Caco-2 (cell line): ENCODE data around the gene GH2. TPM values are rescaled to one million over a fixed set of nuclear protein-coding genes. Genes with fewer than 3 reads are reported as not detected.

Experiments
- BruUV-seq: library from RNA; stranded (reverse); fragments of 400-500 nt; replicated peaks from 2 replicates; lab custom pipeline; 2021; lab: Mats Ljungman, UMichigan
- CTCF ChIA-PET: fragments of 300-600 bp; sonication (Branson Sonifier 250); formaldehyde crosslinking; loops from one replicate; lab custom pipeline; 2022; ENCODE audit warnings: antibody characterized with exemption; lab: Charles Lee
- POLR2A ChIA-PET: fragments of 300-600 bp; sonication (Branson Sonifier 250); formaldehyde crosslinking; loops from one replicate; lab custom pipeline; 2022; ENCODE audit warnings: antibody characterized with exemption; lab: Charles Lee
- DNase-seq, 2 experiments: peaks; one replicate each; pipeline versions ENCODE4 v3.0.0 to v3.0.0-alpha.2; 2020 to 2022
- H3K27me3 ChIP-seq: replicated peaks from 2 replicates; pipeline ENCODE4 v1.6.0; 2011; ENCODE audit warnings: low read length; ENCODE audit not compliant: control insufficient read depth, insufficient read depth
- H3K36me3 ChIP-seq: 2 replicates; pipeline ENCODE4 v1.5.1; 2011; ENCODE audit warnings: low read length; ENCODE audit not compliant: control insufficient read depth, insufficient read depth
- H3K4me1 ChIP-seq: fragments of 250-450 bp; sonication (Bioruptor Pico); 2 replicates; pipeline ENCODE4 v1.5.1; 2020; ENCODE audit warnings: mild to moderate bottlenecking
- H3K4me3 ChIP-seq: 2 replicates; pipeline ENCODE4 v1.5.1; 2011; ENCODE audit warnings: low read depth, mild to moderate bottlenecking, control low read depth, low read length
- H3K9me3 ChIP-seq: fragments of 250-450 bp; sonication (Bioruptor Pico); 2 replicates; pipeline ENCODE4 v1.5.1; 2020; ENCODE audit warnings: mild to moderate bottlenecking, moderate library complexity
- H3K27ac Mint-ChIP-seq: one replicate; pipeline ENCODE4 v1.8.0; 2022; ENCODE audit warnings: mixed read lengths; ENCODE audit not compliant: unreplicated experiment
- H3K27me3 Mint-ChIP-seq: one replicate; pipeline ENCODE4 v1.8.0; 2022; ENCODE audit warnings: mixed read lengths; ENCODE audit not compliant: insufficient read depth, unreplicated experiment
- H3K36me3 Mint-ChIP-seq: one replicate; pipeline ENCODE4 v1.8.0; 2022; ENCODE audit warnings: mild to moderate bottlenecking, mixed read lengths; ENCODE audit not compliant: insufficient read depth, unreplicated experiment
- H3K4me1 Mint-ChIP-seq: one replicate; pipeline ENCODE4 v1.8.0; 2022; ENCODE audit warnings: low read depth, mixed read lengths; ENCODE audit not compliant: unreplicated experiment
- H3K4me3 Mint-ChIP-seq: one replicate; pipeline ENCODE4 v1.8.0; 2022; ENCODE audit warnings: mild to moderate bottlenecking, moderate library complexity, mixed read lengths; ENCODE audit not compliant: unreplicated experiment
- H3K9me3 Mint-ChIP-seq: one replicate; pipeline ENCODE4 v1.8.0; 2022; ENCODE audit warnings: mixed read lengths; ENCODE audit not compliant: unreplicated experiment
- intact Hi-C: fragments of 100-400 bp; cut with micrococcal nuclease; formaldehyde crosslinking; loops from one replicate; pipeline ENCODE4 v1.10.0; 2022; ENCODE audit not compliant: unreplicated experiment
- total RNA-seq: library from RNA; stranded (reverse); gene quantifications from 2 replicates; pipeline ENCODE4 v1.2.3, GENCODE V29; 2022
- TF ChIP-seq, protein P1 (sequence below), 2 experiments: fragments of 200-600 bp in 1 of 2; IDR thresholded peaks; 1 replicate in 1 of 2; 2 replicates in 1 of 2; pipeline versions ENCODE4 v1.5.1 to v1.8.0; 2011 to 2022; ENCODE audit warnings: antibody characterized with exemption in 1 of 2, control low read depth in 1 of 2, inconsistent platforms in 1 of 2, low read depth in 1 of 2, low read length in 1 of 2, mild to moderate bottlenecking in 1 of 2, moderate library complexity in 1 of 2; ENCODE audit not compliant: insufficient read depth in 1 of 2, severe bottlenecking in 1 of 2, unreplicated experiment in 1 of 2

The GH2 gene
- total RNA-seq, 1 experiment from 2014 or later, result not detected

DNA sequence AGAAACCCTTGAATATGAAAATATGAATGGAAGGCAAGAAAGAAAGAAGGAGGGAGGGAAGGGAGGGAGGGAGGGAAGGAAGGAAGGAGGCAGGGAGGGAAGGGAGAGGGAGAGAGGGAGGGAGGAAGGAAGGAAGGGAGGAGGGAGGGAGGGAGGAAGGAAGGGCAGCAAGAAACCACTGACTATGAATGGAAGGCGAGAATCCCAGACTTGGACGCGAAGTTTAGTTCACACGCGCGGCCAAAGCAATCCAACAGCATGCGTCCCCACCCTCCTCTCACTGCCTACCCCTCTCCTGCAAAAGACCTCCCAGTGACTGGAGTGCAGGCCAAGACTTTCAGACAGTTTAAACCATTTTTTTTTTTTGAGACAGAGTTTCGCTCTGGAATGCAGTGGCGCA, 31.3 kb downstream of the GH2 start:
- Histone ChIP-seq H3K27me3 (no peaks in the 10 kb centered on the region), H3K4me3 (peak overlapping the region; percentile 84), H3K9me3 (no peaks in the 10 kb centered on the region), H3K36me3 (peaks cover 3% of the 10 kb centered on the region; the same call in 1 of the 2 replicates), H3K4me1 (peaks cover 4% of the 10 kb centered on the region; the same call in 1 of the 2 replicates)
- peaks cover 7% of the 10 kb centered on the region for H3K4me1 Mint-ChIP-seq
- intact Hi-C loops, result no loop called here
- POLR2A ChIA-PET, result no interaction called here
- no peaks in the 10 kb centered on the region for H3K27me3 Mint-ChIP-seq
- no TSS peak for BruUV-seq
- no peaks in the 10 kb centered on the region for H3K9me3 Mint-ChIP-seq
- peak overlapping the region; percentile 99 for H3K27ac Mint-ChIP-seq
- TF ChIP-seq, protein P1, sequence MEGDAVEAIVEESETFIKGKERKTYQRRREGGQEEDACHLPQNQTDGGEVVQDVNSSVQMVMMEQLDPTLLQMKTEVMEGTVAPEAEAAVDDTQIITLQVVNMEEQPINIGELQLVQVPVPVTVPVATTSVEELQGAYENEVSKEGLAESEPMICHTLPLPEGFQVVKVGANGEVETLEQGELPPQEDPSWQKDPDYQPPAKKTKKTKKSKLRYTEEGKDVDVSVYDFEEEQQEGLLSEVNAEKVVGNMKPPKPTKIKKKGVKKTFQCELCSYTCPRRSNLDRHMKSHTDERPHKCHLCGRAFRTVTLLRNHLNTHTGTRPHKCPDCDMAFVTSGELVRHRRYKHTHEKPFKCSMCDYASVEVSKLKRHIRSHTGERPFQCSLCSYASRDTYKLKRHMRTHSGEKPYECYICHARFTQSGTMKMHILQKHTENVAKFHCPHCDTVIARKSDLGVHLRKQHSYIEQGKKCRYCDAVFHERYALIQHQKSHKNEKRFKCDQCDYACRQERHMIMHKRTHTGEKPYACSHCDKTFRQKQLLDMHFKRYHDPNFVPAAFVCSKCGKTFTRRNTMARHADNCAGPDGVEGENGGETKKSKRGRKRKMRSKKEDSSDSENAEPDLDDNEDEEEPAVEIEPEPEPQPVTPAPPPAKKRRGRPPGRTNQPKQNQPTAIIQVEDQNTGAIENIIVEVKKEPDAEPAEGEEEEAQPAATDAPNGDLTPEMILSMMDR (IDR thresholded peaks at IDR 0.05; ENCODE audit: insufficient read depth in 1 of 2, low read depth in 1 of 2, low read length in 1 of 2, severe bottlenecking in 1 of 2, unreplicated experiment in 1 of 2), result no peak
- H3K4me3 Mint-ChIP-seq, result peak overlapping the region; percentile 90
- CTCF ChIA-PET, result no interaction called here
- DNase-seq, result no peak
- H3K36me3 Mint-ChIP-seq, result peaks cover 50% of the 10 kb centered on the region

DNA sequence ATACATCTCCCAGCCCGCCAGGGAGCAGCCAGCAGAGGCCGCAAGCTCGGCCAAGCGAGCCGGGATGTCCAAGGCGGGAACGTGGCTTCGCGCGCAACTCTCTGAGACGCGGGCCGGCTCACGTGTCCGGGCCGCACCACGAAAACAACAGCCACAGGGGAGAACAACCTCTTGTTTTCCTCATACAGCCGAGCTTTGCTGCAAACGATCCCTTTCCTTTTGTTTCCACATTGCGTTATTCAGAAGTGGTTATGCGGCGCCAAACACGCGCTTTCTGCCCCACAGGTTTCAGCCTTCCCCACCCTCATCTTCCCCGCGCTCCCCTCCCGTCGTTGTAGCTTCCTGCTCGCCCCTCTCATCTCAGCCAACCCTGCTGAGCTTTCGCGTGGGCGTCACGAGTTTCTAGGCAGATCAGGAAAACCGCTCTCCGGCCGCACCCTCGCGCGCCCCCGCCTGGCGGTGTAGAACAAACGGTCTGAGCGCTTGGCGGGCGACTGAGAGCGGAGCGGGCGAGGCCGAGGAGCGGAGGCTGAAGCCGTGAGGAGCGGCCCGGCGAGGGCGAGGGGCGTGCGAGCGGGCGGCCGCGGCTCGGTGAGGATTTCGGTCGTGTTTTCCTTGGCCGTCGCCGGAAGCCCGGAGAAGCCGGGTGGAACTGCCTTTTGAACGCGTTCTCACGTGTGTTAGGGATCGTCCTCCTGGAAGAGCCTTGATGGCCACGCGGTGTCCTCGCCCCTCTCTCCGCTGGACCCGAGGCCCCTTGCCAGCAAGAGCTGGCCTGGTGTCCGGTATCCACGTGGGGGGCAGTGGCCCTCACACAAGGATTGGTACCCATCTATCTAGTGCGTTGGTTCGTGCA, 32.7 kb downstream of the GH2 start:
- Mint-ChIP-seq H3K27me3 (no peaks in the 10 kb centered on the region), H3K9me3 (no peaks in the 10 kb centered on the region), H3K27ac (peak overlapping the region; percentile 99), H3K4me3 (peak overlapping the region; percentile 90), H3K36me3 (peaks cover 47% of the 10 kb centered on the region), H3K4me1 (peaks cover 11% of the 10 kb centered on the region)
- Histone ChIP-seq H3K36me3 (no peaks in the 10 kb centered on the region), H3K27me3 (no peaks in the 10 kb centered on the region), H3K4me3 (peak overlapping the region; percentile 84), H3K4me1 (peaks cover 4% of the 10 kb centered on the region; the same call in 1 of the 2 replicates), H3K9me3 (no peaks in the 10 kb centered on the region)
- intact Hi-C loops, result loop anchor here (10.0 kb wide), 1 partner anchor 224 kb away; the partner anchor contains the start of gene MAP3K3
- BruUV-seq, result TSS peak; percentile 54
- POLR2A ChIA-PET, result interaction anchor here (0.6 to 1.7 kb wide), 5 partner anchors 12 to 266 kb away, joined by 4 to 17 read pairs (median 5); partner anchors contain the start of genes CCDC47, DDX42 and PSMC5
- TF ChIP-seq, protein P1 (IDR thresholded peaks at IDR 0.05; ENCODE audit: insufficient read depth in 1 of 2, low read depth in 1 of 2, low read length in 1 of 2, severe bottlenecking in 1 of 2, unreplicated experiment in 1 of 2), result peak; percentile 59 to 89
- CTCF ChIA-PET, result interaction anchor here (0.6 to 1.7 kb wide), 13 partner anchors 10 to 1450 kb away, joined by 3 to 19 read pairs (median 6); partner anchors contain the start of genes CCDC47, DDX42 and MAP3K3
- DNase-seq, result peak; percentile 98 to 99

DNA sequence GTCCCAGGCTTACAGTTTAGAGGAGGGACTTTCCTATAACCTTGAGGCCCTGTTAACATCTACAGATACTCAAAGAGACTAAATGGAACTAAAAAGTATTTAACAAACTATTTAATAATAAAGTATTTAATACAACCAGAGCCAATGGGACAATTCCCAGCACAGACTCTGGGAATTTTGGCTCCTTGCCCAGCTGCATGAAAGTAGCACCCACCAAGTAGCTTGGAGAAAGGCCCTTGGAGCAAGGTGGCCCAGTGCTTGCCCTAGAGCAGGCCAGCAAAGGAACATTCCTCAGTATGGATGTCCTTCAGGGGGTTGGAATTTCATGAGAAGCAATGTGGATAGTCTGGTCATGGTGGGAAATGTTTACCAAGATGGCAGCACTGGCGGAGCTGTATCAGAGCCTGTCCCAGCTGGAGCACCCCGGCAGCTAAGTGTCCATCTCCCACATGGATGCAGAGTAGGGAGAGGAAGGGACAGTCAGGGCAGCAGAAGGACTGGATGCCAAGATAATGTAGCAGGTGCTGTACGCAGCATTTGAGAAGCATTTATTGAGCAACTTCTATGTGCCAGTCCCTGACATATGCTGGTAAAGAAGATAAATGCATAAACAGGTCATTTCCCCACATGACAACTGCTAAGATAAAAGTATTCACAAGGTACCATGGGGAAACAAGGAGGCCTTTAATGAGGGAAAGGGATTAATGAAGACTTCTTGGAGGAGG, 34.1 kb downstream of the GH2 start:
- TF ChIP-seq, protein P1 (IDR thresholded peaks at IDR 0.05; ENCODE audit: insufficient read depth in 1 of 2, low read depth in 1 of 2, low read length in 1 of 2, severe bottlenecking in 1 of 2, unreplicated experiment in 1 of 2), result no peak
- H3K4me1 Mint-ChIP-seq, result peaks cover 13% of the 10 kb centered on the region
- Histone ChIP-seq H3K36me3 (no peaks in the 10 kb centered on the region), H3K27me3 (no peaks in the 10 kb centered on the region), H3K9me3 (no peaks in the 10 kb centered on the region), H3K4me3 (no peak overlapping the region), H3K4me1 (peaks cover 9% of the 10 kb centered on the region; the same call in 1 of the 2 replicates)
- no peak for DNase-seq
- peaks cover 60% of the 10 kb centered on the region for H3K36me3 Mint-ChIP-seq
- no TSS peak for BruUV-seq
- H3K27ac Mint-ChIP-seq, result peak overlapping the region; percentile 99
- no peaks in the 10 kb centered on the region for H3K27me3 Mint-ChIP-seq
- ChIA-PET CTCF (interaction anchor here (0.6 to 1.5 kb wide), 5 partner anchors 9 to 458 kb away, joined by 3 to 12 read pairs (median 5); partner anchors contain the start of genes CCDC47 and DDX42), POLR2A (interaction anchor here (1.5 kb wide), 1 partner anchor 74 kb away, joined by 9 read pairs; the partner anchor contains the start of genes CCDC47 and DDX42)
- intact Hi-C loops, result loop anchor here (10.0 kb wide), 1 partner anchor 223 kb away; the partner anchor contains the start of gene MAP3K3
- peak overlapping the region; percentile 90 for H3K4me3 Mint-ChIP-seq
- H3K9me3 Mint-ChIP-seq, result no peaks in the 10 kb centered on the region
